Measurements from ENCODE around the gene NEGR1. TPM values are rescaled to one million over a fixed set of nuclear protein-coding genes. Genes with fewer than 3 reads are reported as not detected.

The NEGR1 gene
- total RNA-seq, 2 experiments from 2014 or later, result not detected

DNA sequence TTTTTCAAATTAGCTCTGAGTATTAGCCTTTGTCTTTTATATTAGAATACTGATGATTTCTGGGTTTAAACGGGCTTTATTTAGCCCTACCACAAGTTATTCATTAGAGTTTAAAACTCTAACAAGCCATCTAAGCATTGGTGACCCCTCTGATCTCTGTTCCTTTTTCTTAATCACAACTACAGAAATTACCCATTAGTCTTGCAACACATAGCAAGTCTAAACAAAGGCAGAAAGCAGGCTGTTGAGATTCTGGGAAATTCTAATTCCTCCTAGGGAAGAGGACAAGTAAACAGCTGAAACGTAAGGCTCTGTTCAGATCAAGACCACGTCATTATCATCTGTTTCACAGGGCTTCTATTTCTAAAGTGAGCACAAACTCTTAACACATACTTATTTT lies 710.3 kb downstream of the NEGR1 start:
- H3K36me3 Mint-ChIP-seq (ENCODE audit: low read depth), result no peaks in the 10 kb centered on the region
- no peak for DNase-seq
- no peak overlapping the region for H3K27ac Mint-ChIP-seq
- H3K4me1 Mint-ChIP-seq (ENCODE audit: low read depth), result no peaks in the 10 kb centered on the region
- H3K27me3 Mint-ChIP-seq, result no peaks in the 10 kb centered on the region
- peaks cover 2% of the 10 kb centered on the region for H3K9me3 Mint-ChIP-seq
- TF ChIP-seq, protein P1, sequence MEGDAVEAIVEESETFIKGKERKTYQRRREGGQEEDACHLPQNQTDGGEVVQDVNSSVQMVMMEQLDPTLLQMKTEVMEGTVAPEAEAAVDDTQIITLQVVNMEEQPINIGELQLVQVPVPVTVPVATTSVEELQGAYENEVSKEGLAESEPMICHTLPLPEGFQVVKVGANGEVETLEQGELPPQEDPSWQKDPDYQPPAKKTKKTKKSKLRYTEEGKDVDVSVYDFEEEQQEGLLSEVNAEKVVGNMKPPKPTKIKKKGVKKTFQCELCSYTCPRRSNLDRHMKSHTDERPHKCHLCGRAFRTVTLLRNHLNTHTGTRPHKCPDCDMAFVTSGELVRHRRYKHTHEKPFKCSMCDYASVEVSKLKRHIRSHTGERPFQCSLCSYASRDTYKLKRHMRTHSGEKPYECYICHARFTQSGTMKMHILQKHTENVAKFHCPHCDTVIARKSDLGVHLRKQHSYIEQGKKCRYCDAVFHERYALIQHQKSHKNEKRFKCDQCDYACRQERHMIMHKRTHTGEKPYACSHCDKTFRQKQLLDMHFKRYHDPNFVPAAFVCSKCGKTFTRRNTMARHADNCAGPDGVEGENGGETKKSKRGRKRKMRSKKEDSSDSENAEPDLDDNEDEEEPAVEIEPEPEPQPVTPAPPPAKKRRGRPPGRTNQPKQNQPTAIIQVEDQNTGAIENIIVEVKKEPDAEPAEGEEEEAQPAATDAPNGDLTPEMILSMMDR (IDR thresholded peaks at IDR 0.05), result no peak
- ATAC-seq, result no peak
- no peak overlapping the region for H3K4me3 Mint-ChIP-seq
- ChIA-PET CTCF (no interaction called here), POLR2A (no interaction called here)
- intact Hi-C loops (cut with micrococcal nuclease), result no loop called here

- TF ChIP-seq, protein P1 (IDR thresholded peaks at IDR 0.05), result no peak
- Mint-ChIP-seq H3K9me3 (peaks cover 2% of the 10 kb centered on the region), H3K36me3 (ENCODE audit: low read depth) (no peaks in the 10 kb centered on the region), H3K27ac (no peak overlapping the region), H3K4me1 (ENCODE audit: low read depth) (no peaks in the 10 kb centered on the region), H3K27me3 (no peaks in the 10 kb centered on the region), H3K4me3 (no peak overlapping the region)
- ATAC-seq, result no peak
- intact Hi-C loops (cut with micrococcal nuclease), result no loop called here
- POLR2A ChIA-PET, result no interaction called here
- DNase-seq, result no peak
- CTCF ChIA-PET, result no interaction called here
Measured at GRCh38 chr1:71566413-71566812, 715.9 kb downstream of the NEGR1 start.

- TF ChIP-seq, protein P1 (IDR thresholded peaks at IDR 0.05), result no peak
- ChIA-PET POLR2A (no interaction called here), CTCF (no interaction called here)
- H3K36me3 Mint-ChIP-seq (ENCODE audit: low read depth), result no peaks in the 10 kb centered on the region
- H3K27me3 Mint-ChIP-seq, result no peaks in the 10 kb centered on the region
- no peak overlapping the region for H3K4me3 Mint-ChIP-seq
- intact Hi-C loops (cut with micrococcal nuclease), result no loop called here
- H3K27ac Mint-ChIP-seq, result no peak overlapping the region
- ATAC-seq (no peak), DNase-seq (no peak)
- H3K9me3 Mint-ChIP-seq, result peaks cover 2% of the 10 kb centered on the region
- H3K4me1 Mint-ChIP-seq (ENCODE audit: low read depth), result no peaks in the 10 kb centered on the region
Measured at GRCh38 chr1:71565831-71566230, 716.5 kb downstream of the NEGR1 start.

DNA sequence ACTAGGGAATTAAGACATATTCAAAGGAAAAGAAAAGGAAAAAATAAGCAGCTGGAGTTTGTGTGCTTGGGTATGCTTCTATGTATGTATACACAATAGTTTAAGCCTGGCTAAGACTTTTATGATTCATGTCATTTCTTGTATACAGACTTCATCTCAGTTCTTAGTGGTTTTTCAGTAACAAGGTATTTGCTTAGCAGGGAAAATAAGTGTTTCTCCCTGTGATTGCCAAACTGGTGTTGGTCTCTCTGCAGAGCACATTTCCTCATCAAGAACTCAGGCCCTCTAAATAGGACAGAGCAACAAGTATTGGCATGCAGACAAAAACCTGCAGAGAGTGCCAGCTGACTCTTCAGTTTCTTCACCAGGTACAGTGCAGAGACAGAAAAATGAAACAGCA lies 717.1 kb downstream of the NEGR1 start:
- intact Hi-C loops (cut with micrococcal nuclease), result no loop called here
- TF ChIP-seq, protein P1 (IDR thresholded peaks at IDR 0.05), result no peak
- H3K36me3 Mint-ChIP-seq (ENCODE audit: low read depth), result no peaks in the 10 kb centered on the region

DNA sequence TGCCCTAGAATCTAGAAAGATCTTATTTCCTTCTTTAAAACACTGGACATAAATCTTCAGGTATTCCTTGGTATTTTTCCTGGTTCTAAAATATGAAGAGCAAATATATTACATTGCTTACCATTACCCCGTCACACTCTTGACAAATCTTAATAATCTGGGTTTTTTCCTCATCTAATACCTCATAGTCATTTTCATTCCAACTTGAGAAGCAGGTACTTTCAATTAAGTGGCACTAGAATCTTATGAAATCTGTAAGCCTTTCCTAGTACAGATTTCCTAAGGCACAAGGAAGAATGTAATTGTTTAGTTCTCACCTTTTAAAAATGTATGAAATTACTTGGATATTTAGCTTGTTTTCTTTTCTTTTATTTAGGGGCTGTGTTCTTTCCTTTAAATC lies 720.0 kb downstream of the NEGR1 start:
- no peak for DNase-seq
- ChIA-PET CTCF (no interaction called here), POLR2A (interaction anchor here (0.6 kb wide), 1 partner anchor 24 kb away, joined by 3 read pairs; no protein-coding TSS in a partner anchor)
- intact Hi-C loops (cut with micrococcal nuclease), result no loop called here
- H3K4me1 Mint-ChIP-seq (ENCODE audit: low read depth), result no peaks in the 10 kb centered on the region
- ATAC-seq, result no peak
- no peak overlapping the region for H3K27ac Mint-ChIP-seq
- no peak overlapping the region for H3K4me3 Mint-ChIP-seq
- peaks cover 2% of the 10 kb centered on the region for H3K9me3 Mint-ChIP-seq
- H3K27me3 Mint-ChIP-seq, result no peaks in the 10 kb centered on the region
- H3K36me3 Mint-ChIP-seq (ENCODE audit: low read depth), result no peaks in the 10 kb centered on the region
- TF ChIP-seq, protein P1 (IDR thresholded peaks at IDR 0.05), result no peak

More for the DNA sequence above, 717.1 kb downstream of the NEGR1 start:
- CTCF ChIA-PET, result no interaction called here
- POLR2A ChIA-PET, result no interaction called here
- no peak overlapping the region for H3K27ac Mint-ChIP-seq
- no peak for ATAC-seq
- no peaks in the 10 kb centered on the region for H3K27me3 Mint-ChIP-seq
- no peak overlapping the region for H3K4me3 Mint-ChIP-seq
- H3K4me1 Mint-ChIP-seq (ENCODE audit: low read depth), result no peaks in the 10 kb centered on the region
- DNase-seq, result no peak
- peaks cover 2% of the 10 kb centered on the region for H3K9me3 Mint-ChIP-seq
